ENCODE measurements around the gene HKDC1. TPM values are rescaled to one million over a fixed set of nuclear protein-coding genes. Genes with fewer than 3 reads are reported as not detected.

Gene HKDC1
- total and polyA plus RNA-seq, 4 donors: 0.53 to 20.0 (median 5.2) TPM

DNA sequence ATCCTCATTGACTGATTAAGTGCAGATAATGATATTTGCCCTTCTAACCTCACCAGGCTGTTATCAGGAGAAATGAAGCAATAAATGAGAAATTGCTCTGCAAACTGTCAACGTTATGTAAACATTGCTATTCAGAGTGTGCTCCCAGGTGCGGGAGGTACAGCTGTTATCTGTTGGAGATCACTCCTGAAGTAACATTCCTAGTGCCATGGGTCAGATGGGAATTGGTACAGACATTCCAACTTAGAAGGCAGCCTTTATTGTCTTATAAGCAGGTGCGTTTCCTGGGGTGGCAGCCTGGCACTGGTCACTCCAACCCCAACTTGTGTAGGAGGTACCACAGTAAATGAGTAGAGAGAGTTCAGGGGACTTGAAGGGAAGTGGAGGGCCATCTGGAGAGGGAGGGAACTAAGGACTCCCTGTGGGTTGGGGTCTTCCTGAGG, 95.0 kb downstream of the HKDC1 start:
- WGBS: 52% methylated on average over 3 of the region's 3 CpGs
- Histone ChIP-seq H3K9ac (ENCODE audit: low read depth in 1 of 2, low read length in 2 of 2) (no peak overlapping the region), H3K4me3 (ENCODE audit: low read depth in 1 of 3, low read length in 3 of 3) (no peak overlapping the region), H3K9me3 (ENCODE audit: control insufficient read depth in 4 of 4, low read length in 3 of 4) (no peaks in the 10 kb centered on the region), H3K36me3 (ENCODE audit: control insufficient read depth in 4 of 4, insufficient read depth in 3 of 4, low read depth in 1 of 4, low read length in 3 of 4) (no peaks in the 10 kb centered on the region), H3K27me3 (ENCODE audit: control insufficient read depth in 4 of 4, insufficient read depth in 4 of 4, low read length in 3 of 4) (peaks cover 0 to 6% (median 0%) of the 10 kb centered on the region in 4 donors), H3K27ac (ENCODE audit: low read depth in 1 of 2, low read length in 2 of 2) (no peak overlapping the region), H3K4me1 (ENCODE audit: control insufficient read depth in 4 of 4, insufficient read depth in 4 of 4, low read length in 3 of 4) (peaks cover 4 to 16% (median 11%) of the 10 kb centered on the region in 4 donors)
- TF ChIP-seq NR2F2 (IDR thresholded peaks at IDR 0.05): peak; percentile 33
- TF ChIP-seq YY1 (IDR thresholded peaks at IDR 0.05): no peak
- TF ChIP-seq HNF4A (conservative IDR thresholded peaks at IDR 0.05): peak in 1 of 2 donors; percentile 4
- DNase-seq (ENCODE audit: low spot score): no peak

DNA sequence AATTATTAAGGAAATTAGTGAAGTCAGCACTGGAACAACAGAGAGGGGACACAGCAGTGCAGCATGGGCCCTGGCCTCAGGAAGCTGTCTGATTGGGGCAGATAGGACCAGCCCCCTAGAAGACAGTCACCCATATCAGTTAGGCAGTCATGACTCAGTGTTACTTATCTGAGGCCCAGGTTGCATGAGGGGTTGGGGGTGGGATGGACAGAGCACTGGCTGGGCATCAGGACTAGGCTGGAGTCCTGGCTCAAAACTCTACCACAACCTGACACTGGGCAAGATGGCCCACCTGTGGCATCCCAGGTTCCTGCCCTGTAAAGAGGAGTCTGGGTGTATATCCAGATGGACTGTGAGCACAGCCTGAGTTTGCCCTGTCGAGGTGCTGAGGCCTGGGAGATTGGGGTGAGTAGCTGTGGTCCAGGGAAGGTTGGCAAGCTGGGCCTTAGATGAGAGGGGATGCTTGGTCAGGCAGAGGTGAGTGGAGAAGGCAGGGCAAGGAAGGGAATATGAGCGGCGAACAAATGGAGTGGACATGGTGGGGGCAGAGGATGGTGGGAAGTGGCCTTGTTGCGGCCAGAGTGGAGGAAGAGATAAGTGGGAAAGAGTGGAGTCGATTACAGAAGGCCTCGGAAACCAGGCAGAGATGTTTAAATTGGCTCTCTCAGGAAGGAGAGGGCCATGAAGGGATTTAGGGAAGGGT, 95.6 kb downstream of the HKDC1 start:
- Histone ChIP-seq H3K27me3 (ENCODE audit: control insufficient read depth in 4 of 4, insufficient read depth in 4 of 4, low read length in 3 of 4) (peaks cover 0 to 7% (median 0%) of the 10 kb centered on the region in 4 donors), H3K4me3 (ENCODE audit: low read depth in 1 of 3, low read length in 3 of 3) (no peak overlapping the region), H3K9ac (ENCODE audit: low read depth in 1 of 2, low read length in 2 of 2) (no peak overlapping the region), H3K36me3 (ENCODE audit: control insufficient read depth in 4 of 4, insufficient read depth in 3 of 4, low read depth in 1 of 4, low read length in 3 of 4) (no peaks in the 10 kb centered on the region), H3K4me1 (ENCODE audit: control insufficient read depth in 4 of 4, insufficient read depth in 4 of 4, low read length in 3 of 4) (peaks cover 4 to 18% (median 12%) of the 10 kb centered on the region in 4 donors), H3K9me3 (ENCODE audit: control insufficient read depth in 4 of 4, low read length in 3 of 4) (no peaks in the 10 kb centered on the region), H3K27ac (ENCODE audit: low read depth in 1 of 2, low read length in 2 of 2) (no peak overlapping the region)
- WGBS: 82% methylated on average over 6 of the region's 6 CpGs
- peak; percentile 76 for DNase-seq (ENCODE audit: low spot score)
- TF ChIP-seq, protein P1, sequence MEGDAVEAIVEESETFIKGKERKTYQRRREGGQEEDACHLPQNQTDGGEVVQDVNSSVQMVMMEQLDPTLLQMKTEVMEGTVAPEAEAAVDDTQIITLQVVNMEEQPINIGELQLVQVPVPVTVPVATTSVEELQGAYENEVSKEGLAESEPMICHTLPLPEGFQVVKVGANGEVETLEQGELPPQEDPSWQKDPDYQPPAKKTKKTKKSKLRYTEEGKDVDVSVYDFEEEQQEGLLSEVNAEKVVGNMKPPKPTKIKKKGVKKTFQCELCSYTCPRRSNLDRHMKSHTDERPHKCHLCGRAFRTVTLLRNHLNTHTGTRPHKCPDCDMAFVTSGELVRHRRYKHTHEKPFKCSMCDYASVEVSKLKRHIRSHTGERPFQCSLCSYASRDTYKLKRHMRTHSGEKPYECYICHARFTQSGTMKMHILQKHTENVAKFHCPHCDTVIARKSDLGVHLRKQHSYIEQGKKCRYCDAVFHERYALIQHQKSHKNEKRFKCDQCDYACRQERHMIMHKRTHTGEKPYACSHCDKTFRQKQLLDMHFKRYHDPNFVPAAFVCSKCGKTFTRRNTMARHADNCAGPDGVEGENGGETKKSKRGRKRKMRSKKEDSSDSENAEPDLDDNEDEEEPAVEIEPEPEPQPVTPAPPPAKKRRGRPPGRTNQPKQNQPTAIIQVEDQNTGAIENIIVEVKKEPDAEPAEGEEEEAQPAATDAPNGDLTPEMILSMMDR (IDR thresholded peaks at IDR 0.05; ENCODE audit: low read depth, low read length, missing input control): no peak
- TF ChIP-seq JUND (IDR thresholded peaks at IDR 0.05) (no peak), HNF4G (IDR thresholded peaks at IDR 0.05) (no peak), GABPA (IDR thresholded peaks at IDR 0.05 in 1 of 2, conservative IDR thresholded peaks at IDR 0.05 in 1 of 2) (no peak), SP1 (IDR thresholded peaks at IDR 0.05) (no peak), RXRA (IDR thresholded peaks at IDR 0.05) (no peak), NR2F2 (IDR thresholded peaks at IDR 0.05) (no peak), FOXA1 (IDR thresholded peaks at IDR 0.05) (no peak), TAF1 (conservative IDR thresholded peaks at IDR 0.05) (no peak), FOXA2 (IDR thresholded peaks at IDR 0.05) (no peak), EGR1 (IDR thresholded peaks at IDR 0.05; ENCODE audit: low read depth in 2 of 2) (no peak)
- TF ChIP-seq, protein P2, sequence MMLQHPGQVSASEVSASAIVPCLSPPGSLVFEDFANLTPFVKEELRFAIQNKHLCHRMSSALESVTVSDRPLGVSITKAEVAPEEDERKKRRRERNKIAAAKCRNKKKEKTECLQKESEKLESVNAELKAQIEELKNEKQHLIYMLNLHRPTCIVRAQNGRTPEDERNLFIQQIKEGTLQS (IDR thresholded peaks at IDR 0.05): no peak

DNA sequence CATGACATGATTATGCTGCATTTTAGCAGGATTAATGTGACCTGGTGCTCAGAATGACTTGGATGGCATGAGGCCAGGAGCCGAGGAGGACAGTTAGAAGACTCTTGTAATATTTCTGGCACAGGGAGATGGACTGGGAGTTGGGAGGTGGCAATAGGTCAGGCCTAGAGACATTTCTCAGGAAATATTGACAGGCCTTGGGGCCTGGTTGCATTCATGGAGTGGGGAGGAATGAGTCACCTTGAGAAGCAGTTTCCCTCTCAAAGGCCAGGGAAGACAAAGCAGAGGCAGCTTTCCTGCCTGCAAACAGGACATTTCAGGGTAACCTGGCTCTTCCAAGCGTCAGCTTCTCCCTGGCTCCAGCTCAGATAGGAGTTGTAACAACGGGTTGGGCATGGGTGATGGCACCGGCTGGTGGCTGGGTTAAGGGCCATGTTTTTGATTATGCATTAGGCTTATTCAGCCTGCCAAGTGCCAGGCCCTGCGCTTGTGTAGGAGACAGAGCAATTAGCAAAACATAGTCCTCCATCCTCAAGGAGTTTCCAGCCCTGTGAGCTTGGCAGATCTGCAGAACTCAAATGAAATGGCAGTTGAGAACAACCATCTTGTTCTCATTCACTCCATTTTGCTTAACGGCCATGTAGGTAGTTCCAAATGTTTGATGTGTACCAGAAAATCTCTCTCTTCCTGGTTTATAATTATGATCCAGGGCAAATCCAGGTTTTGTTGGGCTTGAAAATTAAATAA, 96.4 kb downstream of the HKDC1 start:
- Histone ChIP-seq H3K4me1 (ENCODE audit: control insufficient read depth in 4 of 4, insufficient read depth in 4 of 4, low read length in 3 of 4) (peaks cover 4 to 23% (median 17%) of the 10 kb centered on the region in 4 donors), H3K9me3 (ENCODE audit: control insufficient read depth in 4 of 4, low read length in 3 of 4) (no peaks in the 10 kb centered on the region), H3K36me3 (ENCODE audit: control insufficient read depth in 4 of 4, insufficient read depth in 3 of 4, low read depth in 1 of 4, low read length in 3 of 4) (no peaks in the 10 kb centered on the region), H3K4me3 (ENCODE audit: low read depth in 1 of 3, low read length in 3 of 3) (no peak overlapping the region), H3K9ac (ENCODE audit: low read depth in 1 of 2, low read length in 2 of 2) (no peak overlapping the region), H3K27me3 (ENCODE audit: control insufficient read depth in 4 of 4, insufficient read depth in 4 of 4, low read length in 3 of 4) (peaks cover 0 to 7% (median 0%) of the 10 kb centered on the region in 4 donors), H3K27ac (ENCODE audit: low read depth in 1 of 2, low read length in 2 of 2) (no peak overlapping the region)
- TF ChIP-seq JUND (IDR thresholded peaks at IDR 0.05): no peak
- TF ChIP-seq RXRA (IDR thresholded peaks at IDR 0.05): no peak
- 89% methylated on average over 6 of the region's 6 CpGs for WGBS
- no peak for DNase-seq (ENCODE audit: low spot score)

Other genes with a start within 250 kb of the HKDC1 start
- gene KIFBP, start 231.5 kb upstream of the HKDC1 start, total RNA-seq: 10 to 100 TPM in 1 of 2 donors, 1 to 10 TPM in 1; 8.5 to 11.2 TPM
- 1 to 10 TPM; 5.7 to 7.3 TPM for gene KIFBP, start 231.5 kb upstream of the HKDC1 start, polyA plus RNA-seq
- 100 to 1,000 TPM in 1 of 2 donors, 10 to 100 TPM in 1; 32.2 to 305 TPM for gene SRGN, start 132.2 kb upstream of the HKDC1 start, total RNA-seq
- 10 to 100 TPM; 19.5 to 50.3 TPM for gene SRGN, start 132.2 kb upstream of the HKDC1 start, polyA plus RNA-seq
- gene VPS26A, start 96.2 kb upstream of the HKDC1 start, total RNA-seq: 10 to 100 TPM; 13.3 to 21.4 TPM
- gene VPS26A, start 96.2 kb upstream of the HKDC1 start, polyA plus RNA-seq: 10 to 100 TPM; 10.9 to 15.8 TPM
- 10 to 100 TPM; 14.1 to 21.7 TPM for gene SUPV3L1, start 40.1 kb upstream of the HKDC1 start, total RNA-seq
- gene SUPV3L1, start 40.1 kb upstream of the HKDC1 start, polyA plus RNA-seq: 10 to 100 TPM; 14.5 to 20.6 TPM
- gene HK1, start 58.2 kb downstream of the HKDC1 start, total RNA-seq: 100 to 1,000 TPM in 1 of 2 donors, 1 to 10 TPM in 1; 9.4 to 166 TPM
- gene HK1, start 58.2 kb downstream of the HKDC1 start, polyA plus RNA-seq: 1 to 10 TPM; 1.8 to 5.3 TPM
- under 1 TPM in 1 of 2 donors, not detected in 1; 0.08 TPM for gene TACR2, start 196.6 kb downstream of the HKDC1 start, total RNA-seq
- under 1 TPM; 0.12 to 0.18 TPM for gene TACR2, start 196.6 kb downstream of the HKDC1 start, polyA plus RNA-seq
- gene TSPAN15, start 231.1 kb downstream of the HKDC1 start, total RNA-seq: 1 to 10 TPM; 2.6 to 4.0 TPM
- 1 to 10 TPM; 2.0 to 4.3 TPM for gene TSPAN15, start 231.1 kb downstream of the HKDC1 start, polyA plus RNA-seq